Heart right ventricle (tissue), 16 donors: Measurements from ENCODE around the gene FGD3. TPM values are rescaled to one million over a fixed set of nuclear protein-coding genes. Genes with fewer than 3 reads are reported as not detected.

Source experiments
- ATAC-seq, 8 donors: fragments of 200-7000 bp; cut with Tn5 transposase; one replicate each; pipeline ENCODE4 v1.9.1; 2020; ENCODE audit warnings: mild to moderate bottlenecking in 8 of 8, moderate library complexity in 8 of 8, moderate number of reproducible peaks in 1 of 8
- DNase-seq, 2 donors: peaks; one replicate each; pipeline ENCODE4 v3.0.0-alpha.2; 2020
- H3K27ac ChIP-seq, 10 donors: fragments of 200-600 bp; sonication (generic) in 2 of 10; one replicate each; pipeline versions ENCODE4 v1.5.0 to v1.8.0; 2020 to 2022; ENCODE audit warnings: mild to moderate bottlenecking in 3 of 10
- H3K27me3 ChIP-seq, 7 donors: fragments of 200-600 bp; one replicate each; pipeline ENCODE4 v1.8.0; 2021 to 2022; ENCODE audit warnings: mild to moderate bottlenecking in 2 of 7
- H3K36me3 ChIP-seq, 9 donors: fragments of 200-600 bp; sonication (generic) in 1 of 9; one replicate each; pipeline versions ENCODE4 v1.5.0 to v1.8.0; 2020 to 2022; ENCODE audit warnings: mild to moderate bottlenecking in 2 of 9
- H3K4me1 ChIP-seq, 9 donors: fragments of 200-600 bp; sonication (generic) in 1 of 9; one replicate each; pipeline versions ENCODE4 v1.5.0 to v1.8.0; 2020 to 2022; ENCODE audit warnings: mild to moderate bottlenecking in 4 of 9
- H3K4me3 ChIP-seq, 10 donors: fragments of 200-600 bp; sonication (generic) in 2 of 10; one replicate each; pipeline versions ENCODE4 v1.5.0 to v1.8.0; 2020 to 2022; ENCODE audit warnings: mild to moderate bottlenecking in 7 of 10, moderate library complexity in 2 of 10
- H3K9me3 ChIP-seq, 11 donors: fragments of 200-600 bp in 10 of 11; sonication (generic) in 2 of 11; one replicate each; pipeline versions ENCODE4 v1.5.0 to v1.8.0; 2013 to 2022; ENCODE audit warnings: mild to moderate bottlenecking in 2 of 11, control low read depth in 1 of 11, moderate library complexity in 1 of 11
- WGBS, 2 donors: extraction: QIAGEN DNeasy Blood & Tissue Kit; methylation state at CpG; one replicate each; pipeline ENCODE4 v1.1.7; 2013; ENCODE audit warnings: inconsistent platforms in 1 of 2; 5-methylcytosine and 5-hydroxymethylcytosine counted together
- intact Hi-C, 10 donors: fragments of 100-400 bp; cut with DNase I; formaldehyde crosslinking; loops; one replicate each; pipeline versions ENCODE4 v1.11.1 to v1.14.2; 2022
- polyA plus RNA-seq, 2 donors: library from polyadenylated mRNA; stranded (reverse); fragments of 200-250 nt; gene quantifications; one replicate each; pipeline ENCODE4 v1.2.3, GENCODE V29; 2013
- total RNA-seq, 10 donors: library from RNA; stranded (reverse); fragmentation: NEBNext Ultra II Directional in 3 of 10; extraction: Animal tissue kit (Norgen Biotek cat#: 25700) in 3 of 10; gene quantifications; one replicate each; pipeline versions ENCODE4 v1.2.1 to v1.2.4, GENCODE V29; 2021 to 2023
- TF ChIP-seq, protein P1 (sequence below), 9 donors: fragments of 200-600 bp; sonication (generic) in 2 of 9; IDR thresholded peaks; one replicate each; pipeline versions ENCODE4 v1.5.0 to v1.8.0; 2021 to 2022; ENCODE audit warnings: antibody characterized with exemption in 9 of 9, mild to moderate bottlenecking in 5 of 9, moderate library complexity in 1 of 9
- donor health status: Arrhythmogenic right ventricular cardiomyopathy.
- donor health status: ischemic (EF 13 %, LVEDD 7.1; RV severe dilation, severe dysfunction).
- donor health status: healthy with polysubstance abuse.
- donor health status: DM: no; HTN: yes; CAD: no.
- donor health status: DM: no; HTN: no; CAD: no.
- donor health status: ischemic (EF 25% LVEDD 6.9; RV normal size, moderate dysfunction).
- donor health status: ischemic (EF 25% LVEDD 5.7; RV mildly dilated, moderate dysfunction).
- donor health status: healthy.
- donor health status: DM: yes; HTN: yes; CAD: no.
- donor health status: Ischemic cardiomyopathy.
- donor health status: ischemic (EF 35%, LVEDD 5.7; RV mildly dilated, moderate dysfunction).
- donor health status: nonischemic (EF 11% LVEDD 7.7; RV severe dilation, severe dysfunction).
- donor health status: DM: yes; HTN: yes; CAD: no.
- donor health status: PGD.
- donor health status: ischemic (EF 29% LVEDD 5.4; RV normal size, mild dysfunction).
- donor health status: nonischemic (EF 23%, LVEDD 6.1; RV moderate dilation, normal function).

FGD3 gene
- total and polyA plus RNA-seq, 12 donors = 0.40 to 8.5 (median 2.2) TPM

DNA sequence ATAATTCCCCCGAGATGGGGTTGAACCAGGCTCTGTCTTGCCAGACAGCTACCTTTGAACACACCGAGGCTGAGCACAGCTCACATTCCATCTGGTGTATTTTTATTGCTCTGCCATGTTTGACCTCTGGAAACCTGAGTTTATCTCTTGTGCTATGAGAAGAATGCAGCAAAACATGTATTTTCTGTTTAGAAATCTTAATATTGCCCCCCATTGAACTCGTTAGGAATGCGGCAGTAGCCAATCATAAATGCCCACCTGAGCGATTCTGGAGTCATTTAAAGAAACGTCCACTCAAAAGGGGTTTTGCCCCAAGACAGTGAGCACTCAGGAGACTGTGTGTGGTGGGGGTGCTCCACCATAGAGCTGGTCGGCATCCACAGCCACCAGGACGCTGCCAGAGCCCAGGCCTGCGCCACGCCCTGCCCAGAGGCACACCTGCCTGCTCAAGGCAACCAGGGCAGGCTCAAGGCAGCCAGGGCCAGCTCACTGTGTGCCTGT is 26.9 kb downstream of the FGD3 start:
- TF ChIP-seq, protein P1, sequence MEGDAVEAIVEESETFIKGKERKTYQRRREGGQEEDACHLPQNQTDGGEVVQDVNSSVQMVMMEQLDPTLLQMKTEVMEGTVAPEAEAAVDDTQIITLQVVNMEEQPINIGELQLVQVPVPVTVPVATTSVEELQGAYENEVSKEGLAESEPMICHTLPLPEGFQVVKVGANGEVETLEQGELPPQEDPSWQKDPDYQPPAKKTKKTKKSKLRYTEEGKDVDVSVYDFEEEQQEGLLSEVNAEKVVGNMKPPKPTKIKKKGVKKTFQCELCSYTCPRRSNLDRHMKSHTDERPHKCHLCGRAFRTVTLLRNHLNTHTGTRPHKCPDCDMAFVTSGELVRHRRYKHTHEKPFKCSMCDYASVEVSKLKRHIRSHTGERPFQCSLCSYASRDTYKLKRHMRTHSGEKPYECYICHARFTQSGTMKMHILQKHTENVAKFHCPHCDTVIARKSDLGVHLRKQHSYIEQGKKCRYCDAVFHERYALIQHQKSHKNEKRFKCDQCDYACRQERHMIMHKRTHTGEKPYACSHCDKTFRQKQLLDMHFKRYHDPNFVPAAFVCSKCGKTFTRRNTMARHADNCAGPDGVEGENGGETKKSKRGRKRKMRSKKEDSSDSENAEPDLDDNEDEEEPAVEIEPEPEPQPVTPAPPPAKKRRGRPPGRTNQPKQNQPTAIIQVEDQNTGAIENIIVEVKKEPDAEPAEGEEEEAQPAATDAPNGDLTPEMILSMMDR (IDR thresholded peaks at IDR 0.05) = no peak
- Histone ChIP-seq H3K36me3 (peaks cover 0 to 31% (median 0%) of the 10 kb centered on the region in 9 donors), H3K4me1 (peaks cover 0 to 65% (median 7%) of the 10 kb centered on the region in 9 donors), H3K4me3 (no peak overlapping the region), H3K27ac (no peak overlapping the region), H3K27me3 (peaks cover 0 to 5% (median 0%) of the 10 kb centered on the region in 7 donors), H3K9me3 (no peaks in the 10 kb centered on the region)
- ATAC-seq (no peak), DNase-seq (no peak)
- intact Hi-C loops = no loop called here
- 76 to 81% methylated on average over 10 of the region's 10 CpGs for WGBS, 2 donors

- 88 to 92% methylated on average over 22 of the region's 22 CpGs for WGBS, 2 donors
- H3K27me3 ChIP-seq = peaks cover 0 to 5% (median 0%) of the 10 kb centered on the region in 7 donors
- DNase-seq (no peak), ATAC-seq (no peak)
- TF ChIP-seq, protein P1 (IDR thresholded peaks at IDR 0.05) = no peak
- no peak overlapping the region for H3K4me3 ChIP-seq
- intact Hi-C loops = no loop called here
- H3K36me3 ChIP-seq = peaks cover 0 to 31% (median 0%) of the 10 kb centered on the region in 9 donors
- H3K27ac ChIP-seq = no peak overlapping the region
- H3K9me3 ChIP-seq = no peaks in the 10 kb centered on the region
- H3K4me1 ChIP-seq = peaks cover 0 to 65% (median 7%) of the 10 kb centered on the region in 9 donors
Observed at GRCh38 chr9:92974761-92975755, 27.7 kb downstream of the FGD3 start.

DNA sequence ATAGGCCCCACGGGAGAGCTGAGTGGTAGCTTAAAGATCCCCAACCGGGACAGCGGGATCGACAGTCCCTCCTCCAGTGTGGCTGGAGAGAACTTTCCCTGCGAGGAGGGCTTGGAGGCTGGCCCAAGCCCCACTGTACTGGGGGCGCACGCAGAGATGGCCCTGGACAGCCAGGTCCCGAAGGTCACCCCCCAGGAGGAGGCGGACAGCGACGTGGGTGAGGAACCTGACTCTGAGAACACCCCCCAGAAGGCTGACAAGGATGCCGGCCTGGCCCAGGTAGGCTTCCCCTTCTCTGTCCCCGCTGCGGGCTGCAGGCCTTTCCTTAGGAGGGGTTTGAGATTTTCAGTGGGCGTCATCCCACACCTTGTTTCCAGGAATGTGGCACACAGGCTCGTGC is 29.1 kb downstream of the FGD3 start:
- ATAC-seq = peak in 1 of 8 donors; percentile 18
- Histone ChIP-seq H3K9me3 (no peaks in the 10 kb centered on the region), H3K4me3 (no peak overlapping the region), H3K4me1 (peaks cover 0 to 59% (median 0%) of the 10 kb centered on the region in 9 donors), H3K36me3 (peaks cover 0 to 31% (median 0%) of the 10 kb centered on the region in 9 donors), H3K27me3 (peaks cover 0 to 5% (median 0%) of the 10 kb centered on the region in 7 donors), H3K27ac (no peak overlapping the region)
- 86 to 89% methylated on average over 16 of the region's 16 CpGs for WGBS, 2 donors
- TF ChIP-seq, protein P1 (IDR thresholded peaks at IDR 0.05) = no peak
- DNase-seq = no peak
- intact Hi-C loops = no loop called here

- ATAC-seq (no peak), DNase-seq (no peak)
- peaks cover 0 to 5% (median 0%) of the 10 kb centered on the region in 7 donors for H3K27me3 ChIP-seq
- 91 to 97% methylated on average over 12 of the region's 12 CpGs for WGBS, 2 donors
- H3K4me1 ChIP-seq = peaks cover 0 to 56% (median 0%) of the 10 kb centered on the region in 9 donors
- peaks cover 0 to 31% (median 0%) of the 10 kb centered on the region in 9 donors for H3K36me3 ChIP-seq
- TF ChIP-seq, protein P1 (IDR thresholded peaks at IDR 0.05) = no peak
- H3K27ac ChIP-seq = no peak overlapping the region
- H3K9me3 ChIP-seq = no peaks in the 10 kb centered on the region
- intact Hi-C loops = no loop called here
- H3K4me3 ChIP-seq = no peak overlapping the region
Observed at GRCh38 chr9:92977279-92977678, 30.0 kb downstream of the FGD3 start.
